Panc1 (cell line): ENCODE measurements around the gene ATRNL1. TPM values are rescaled to one million over a fixed set of nuclear protein-coding genes. Genes with fewer than 3 reads are reported as not detected.

Experiments
- ATAC-seq: fragments of 200-7000 bp; cut with Tn5 transposase; 2 replicates; pipeline ENCODE4 v1.9.1; 2020; ENCODE audit warnings: mild to moderate bottlenecking, moderate library complexity
- BruUV-seq: library from RNA; stranded (reverse); fragments of 400-500 nt; replicated peaks from 2 replicates; lab custom pipeline; 2021; lab: Mats Ljungman, UMichigan
- CTCF ChIA-PET: fragments of 300-600 bp; sonication (Branson Sonifier 250); formaldehyde crosslinking; loops from one replicate; lab custom pipeline; 2022; ENCODE audit warnings: antibody characterized with exemption; lab: Charles Lee
- POLR2A ChIA-PET: fragments of 300-600 bp; sonication (Branson Sonifier 250); formaldehyde crosslinking; loops from one replicate; lab custom pipeline; 2022; ENCODE audit warnings: antibody characterized with exemption; lab: Charles Lee
- DNase-seq: peaks from one replicate; pipeline ENCODE4 v3.0.0-alpha.2; 2010; ENCODE audit warnings: low read depth, low spot score
- H3K27ac ChIP-seq: 2 replicates; pipeline ENCODE4 v1.5.1; 2011; ENCODE audit warnings: mild to moderate bottlenecking, low read length, inconsistent platforms
- H3K27me3 ChIP-seq: fragments of 200-500 bp; sonication (Bioruptor generic); 2 replicates; pipeline ENCODE4 v1.6.0; 2014; ENCODE audit warnings: low read length, inconsistent platforms; ENCODE audit not compliant: control insufficient read depth, insufficient read depth
- H3K36me3 ChIP-seq: fragments of 200-500 bp; sonication (Bioruptor generic); 2 replicates; pipeline ENCODE4 v1.5.1; 2014; ENCODE audit warnings: inconsistent platforms, mild to moderate bottlenecking, low read length, moderate library complexity; ENCODE audit not compliant: control insufficient read depth, insufficient read depth
- H3K4me1 ChIP-seq: 2 replicates; pipeline ENCODE4 v1.5.1; 2011; ENCODE audit warnings: inconsistent platforms, mild to moderate bottlenecking, low read length, moderate library complexity; ENCODE audit not compliant: control insufficient read depth, insufficient read depth
- H3K4me3 ChIP-seq, 2 experiments: 2 replicates each; pipeline ENCODE4 v1.5.1; 2011 to 2012; ENCODE audit warnings: low read depth in 2 of 2, low read length in 2 of 2, mild to moderate bottlenecking in 2 of 2, inconsistent platforms in 1 of 2, moderate library complexity in 1 of 2
- H3K9me3 ChIP-seq: fragments of 200-500 bp; sonication (Bioruptor generic); 2 replicates; pipeline ENCODE4 v1.5.1; 2014; ENCODE audit warnings: low read depth, mild to moderate bottlenecking, inconsistent platforms, low read length, moderate library complexity; ENCODE audit not compliant: control insufficient read depth, insufficient read depth
- SIN3A ChIP-seq: IDR thresholded peaks from 2 replicates; pipeline ENCODE4 v1.6.1; 2012; ENCODE audit warnings: low read depth, mild to moderate bottlenecking, low read length, moderate library complexity, borderline replicate concordance; ENCODE audit not compliant: insufficient read depth
- TCF7L2 ChIP-seq: IDR thresholded peaks from 2 replicates; pipeline ENCODE4 v1.6.1; 2011; ENCODE audit warnings: mild to moderate bottlenecking, low read depth, low read length, inconsistent platforms
- in situ Hi-C: cut with HindIII; loops from 2 replicates; pipeline ENCODE4 v1.10.0; 2016; ENCODE audit warnings: low sequenced_read_pairs, low pct_unique_long_range_greater_than_20kb
- intact Hi-C: fragments of 100-400 bp; cut with micrococcal nuclease; formaldehyde crosslinking; loops from one replicate; pipeline ENCODE4 v1.10.0; 2022; ENCODE audit not compliant: unreplicated experiment
- total RNA-seq: library from RNA; stranded (reverse); gene quantifications from one replicate; pipeline ENCODE4 v1.2.1, GENCODE V29; 2021; ENCODE audit not compliant: unreplicated experiment
- TF ChIP-seq, protein P1 (sequence below): fragments of 450-650 bp; IDR thresholded peaks from 2 replicates; pipeline ENCODE4 v1.5.1; 2017; ENCODE audit warnings: mild to moderate bottlenecking
- TF ChIP-seq, protein P2 (sequence below), 2 experiments: IDR thresholded peaks; 2 replicates each; pipeline ENCODE4 v1.6.1; 2011 to 2012; ENCODE audit warnings: low read depth in 2 of 2, control low read depth in 1 of 2, low read length in 1 of 2, mild to moderate bottlenecking in 1 of 2, moderate library complexity in 1 of 2; ENCODE audit not compliant: insufficient read depth in 1 of 2

ATRNL1 gene
- total RNA-seq, 1 experiment from 2014 or later = 17.1 TPM

DNA sequence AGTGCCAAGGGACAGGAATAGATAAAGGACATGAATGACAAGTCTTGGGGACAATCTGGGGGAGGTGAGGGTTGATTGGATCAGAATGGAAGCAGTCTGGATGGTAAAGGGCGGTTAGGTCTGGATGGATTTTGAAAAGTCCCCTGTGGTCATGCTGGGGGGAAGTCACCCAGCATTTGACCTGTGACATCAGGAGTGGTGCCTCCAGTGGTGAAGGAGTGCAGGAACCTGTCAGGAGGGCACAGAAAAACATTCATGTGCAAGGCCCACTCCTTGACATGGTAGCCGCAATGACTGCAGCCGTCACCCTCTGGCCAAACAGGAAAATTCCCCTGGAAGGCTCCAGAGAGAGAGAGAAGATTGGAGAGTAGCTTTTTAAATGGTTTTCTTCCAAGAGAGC is 875.1 kb downstream of the ATRNL1 start:
- CTCF ChIA-PET = no interaction called here
- intact Hi-C loops = no loop called here
- Histone ChIP-seq H3K4me3 (no peak overlapping the region), H3K9me3 (no peaks in the 10 kb centered on the region), H3K27ac (no peak overlapping the region), H3K4me1 (no peaks in the 10 kb centered on the region), H3K36me3 (no peaks in the 10 kb centered on the region), H3K27me3 (no peaks in the 10 kb centered on the region)
- POLR2A ChIA-PET = no interaction called here
- in situ Hi-C loops = no loop called here
- no TSS peak for BruUV-seq
- DNase-seq (no peak), ATAC-seq (no peak)
- TF ChIP-seq TCF7L2 = no peak

DNA sequence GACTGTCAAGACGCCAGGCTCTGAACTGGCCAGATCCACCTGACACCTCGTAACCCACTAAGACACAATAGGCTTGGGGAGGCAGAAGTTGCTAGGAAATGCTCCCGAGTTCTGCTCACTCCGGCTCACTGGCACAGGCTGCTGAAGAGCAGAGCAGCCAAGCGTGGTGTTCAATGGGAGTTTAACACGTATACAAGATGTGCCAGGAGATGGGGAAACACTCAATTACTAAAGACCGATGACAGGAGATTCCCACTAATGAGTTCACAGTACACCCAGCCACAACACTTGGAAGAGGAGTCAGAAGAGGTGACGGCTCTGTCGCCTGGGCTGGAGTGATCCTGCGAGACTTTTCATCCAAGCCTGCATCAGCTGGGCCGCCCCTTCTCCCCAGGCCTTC is 876.4 kb downstream of the ATRNL1 start:
- ChIA-PET POLR2A (no interaction called here), CTCF (no interaction called here)
- no peaks in the 10 kb centered on the region for H3K9me3 ChIP-seq
- no peak for TF ChIP-seq SIN3A
- no peak overlapping the region for H3K27ac ChIP-seq
- H3K4me1 ChIP-seq = no peaks in the 10 kb centered on the region
- in situ Hi-C loops = no loop called here
- DNase-seq (no peak), ATAC-seq (no peak)
- intact Hi-C loops = no loop called here
- H3K27me3 ChIP-seq = no peaks in the 10 kb centered on the region
- no peaks in the 10 kb centered on the region for H3K36me3 ChIP-seq
- BruUV-seq = no TSS peak
- H3K4me3 ChIP-seq = no peak overlapping the region

DNA sequence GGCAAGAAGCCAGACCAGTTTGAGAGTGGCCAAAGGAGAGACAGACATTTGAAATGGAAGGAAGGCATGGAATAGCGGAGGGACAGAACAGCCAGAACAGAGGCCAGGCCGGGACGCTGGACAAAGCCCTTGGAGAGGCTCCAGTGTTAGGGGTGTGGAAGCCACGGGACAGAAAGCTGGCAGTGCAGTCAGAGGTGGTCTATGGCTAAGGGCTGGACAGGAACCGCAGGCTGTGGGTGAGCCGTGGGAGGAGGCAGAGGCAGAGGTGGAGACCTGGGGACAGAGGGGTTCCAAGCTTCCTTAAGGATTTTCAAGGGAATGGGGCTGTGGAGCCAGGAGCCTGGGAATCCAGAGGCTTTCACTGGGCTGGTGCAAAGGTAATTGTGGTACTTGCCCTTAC is 878.8 kb downstream of the ATRNL1 start:
- ATAC-seq = no peak
- BruUV-seq = no TSS peak
- no peaks in the 10 kb centered on the region for H3K4me1 ChIP-seq
- no peaks in the 10 kb centered on the region for H3K36me3 ChIP-seq
- no peak overlapping the region for H3K27ac ChIP-seq
- H3K4me3 ChIP-seq = no peak overlapping the region
- H3K27me3 ChIP-seq = no peaks in the 10 kb centered on the region; the same call in 1 of the 2 replicates
- no peaks in the 10 kb centered on the region for H3K9me3 ChIP-seq
- in situ Hi-C loops = no loop called here
- ChIA-PET POLR2A (no interaction called here), CTCF (no interaction called here)
- TF ChIP-seq, protein P1, sequence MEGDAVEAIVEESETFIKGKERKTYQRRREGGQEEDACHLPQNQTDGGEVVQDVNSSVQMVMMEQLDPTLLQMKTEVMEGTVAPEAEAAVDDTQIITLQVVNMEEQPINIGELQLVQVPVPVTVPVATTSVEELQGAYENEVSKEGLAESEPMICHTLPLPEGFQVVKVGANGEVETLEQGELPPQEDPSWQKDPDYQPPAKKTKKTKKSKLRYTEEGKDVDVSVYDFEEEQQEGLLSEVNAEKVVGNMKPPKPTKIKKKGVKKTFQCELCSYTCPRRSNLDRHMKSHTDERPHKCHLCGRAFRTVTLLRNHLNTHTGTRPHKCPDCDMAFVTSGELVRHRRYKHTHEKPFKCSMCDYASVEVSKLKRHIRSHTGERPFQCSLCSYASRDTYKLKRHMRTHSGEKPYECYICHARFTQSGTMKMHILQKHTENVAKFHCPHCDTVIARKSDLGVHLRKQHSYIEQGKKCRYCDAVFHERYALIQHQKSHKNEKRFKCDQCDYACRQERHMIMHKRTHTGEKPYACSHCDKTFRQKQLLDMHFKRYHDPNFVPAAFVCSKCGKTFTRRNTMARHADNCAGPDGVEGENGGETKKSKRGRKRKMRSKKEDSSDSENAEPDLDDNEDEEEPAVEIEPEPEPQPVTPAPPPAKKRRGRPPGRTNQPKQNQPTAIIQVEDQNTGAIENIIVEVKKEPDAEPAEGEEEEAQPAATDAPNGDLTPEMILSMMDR = no peak
- intact Hi-C loops = no loop called here
- no peak for DNase-seq

DNA sequence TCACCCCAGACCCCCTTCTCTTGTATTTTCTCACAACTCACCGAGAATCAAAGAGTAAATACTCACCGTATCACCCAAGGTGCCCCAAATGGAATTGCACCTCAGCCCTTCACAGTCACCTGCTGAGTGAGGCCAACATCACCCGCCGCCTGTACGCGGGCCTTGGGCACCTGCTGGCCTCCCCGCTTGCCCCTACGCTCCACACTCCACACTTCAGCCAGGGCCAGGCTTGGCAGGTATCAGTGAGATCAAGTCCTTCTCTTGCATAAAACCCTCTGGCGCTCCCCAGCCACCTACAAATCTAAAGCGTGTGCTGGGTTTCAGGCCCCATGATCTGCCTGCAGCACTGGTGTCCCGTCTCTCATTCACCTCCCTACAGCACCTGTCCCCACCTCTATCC is 879.3 kb downstream of the ATRNL1 start:
- intact Hi-C loops = no loop called here
- H3K27me3 ChIP-seq = no peaks in the 10 kb centered on the region; the same call in 1 of the 2 replicates
- H3K36me3 ChIP-seq = no peaks in the 10 kb centered on the region
- no peaks in the 10 kb centered on the region for H3K4me1 ChIP-seq
- TF ChIP-seq SIN3A (no peak), TCF7L2 (no peak)
- TF ChIP-seq, protein P1 = no peak
- TF ChIP-seq, protein P2, sequence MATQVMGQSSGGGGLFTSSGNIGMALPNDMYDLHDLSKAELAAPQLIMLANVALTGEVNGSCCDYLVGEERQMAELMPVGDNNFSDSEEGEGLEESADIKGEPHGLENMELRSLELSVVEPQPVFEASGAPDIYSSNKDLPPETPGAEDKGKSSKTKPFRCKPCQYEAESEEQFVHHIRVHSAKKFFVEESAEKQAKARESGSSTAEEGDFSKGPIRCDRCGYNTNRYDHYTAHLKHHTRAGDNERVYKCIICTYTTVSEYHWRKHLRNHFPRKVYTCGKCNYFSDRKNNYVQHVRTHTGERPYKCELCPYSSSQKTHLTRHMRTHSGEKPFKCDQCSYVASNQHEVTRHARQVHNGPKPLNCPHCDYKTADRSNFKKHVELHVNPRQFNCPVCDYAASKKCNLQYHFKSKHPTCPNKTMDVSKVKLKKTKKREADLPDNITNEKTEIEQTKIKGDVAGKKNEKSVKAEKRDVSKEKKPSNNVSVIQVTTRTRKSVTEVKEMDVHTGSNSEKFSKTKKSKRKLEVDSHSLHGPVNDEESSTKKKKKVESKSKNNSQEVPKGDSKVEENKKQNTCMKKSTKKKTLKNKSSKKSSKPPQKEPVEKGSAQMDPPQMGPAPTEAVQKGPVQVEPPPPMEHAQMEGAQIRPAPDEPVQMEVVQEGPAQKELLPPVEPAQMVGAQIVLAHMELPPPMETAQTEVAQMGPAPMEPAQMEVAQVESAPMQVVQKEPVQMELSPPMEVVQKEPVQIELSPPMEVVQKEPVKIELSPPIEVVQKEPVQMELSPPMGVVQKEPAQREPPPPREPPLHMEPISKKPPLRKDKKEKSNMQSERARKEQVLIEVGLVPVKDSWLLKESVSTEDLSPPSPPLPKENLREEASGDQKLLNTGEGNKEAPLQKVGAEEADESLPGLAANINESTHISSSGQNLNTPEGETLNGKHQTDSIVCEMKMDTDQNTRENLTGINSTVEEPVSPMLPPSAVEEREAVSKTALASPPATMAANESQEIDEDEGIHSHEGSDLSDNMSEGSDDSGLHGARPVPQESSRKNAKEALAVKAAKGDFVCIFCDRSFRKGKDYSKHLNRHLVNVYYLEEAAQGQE (IDR thresholded peaks at IDR 0.05; ENCODE audit: insufficient read depth in 1 of 2, low read depth in 2 of 2, low read length in 1 of 2) = no peak
- BruUV-seq = no TSS peak
- no peak overlapping the region for H3K4me3 ChIP-seq
- no peak overlapping the region for H3K27ac ChIP-seq
- DNase-seq (no peak), ATAC-seq (no peak)
- ChIA-PET POLR2A (no interaction called here), CTCF (no interaction called here)
- in situ Hi-C loops = no loop called here
- no peaks in the 10 kb centered on the region for H3K9me3 ChIP-seq
